Prostate gland (tissue), 2 donors: ENCODE measurements around the gene NSRP1. TPM values are rescaled to one million over a fixed set of nuclear protein-coding genes. Genes with fewer than 3 reads are reported as not detected.

Source experiments
- DNase-seq: peaks from one replicate; pipeline ENCODE4 v3.0.0-alpha.2; 2019; ENCODE audit warnings: low spot score
- H3K27ac ChIP-seq, 2 donors: fragments of 200-600 bp; sonication (generic); 2 replicates each; pipeline ENCODE4 v1.5.1; 2017 to 2019
- H3K27me3 ChIP-seq: fragments of 200-600 bp; sonication (generic); replicated peaks from 2 replicates; pipeline ENCODE4 v1.5.1; 2019; ENCODE audit not compliant: insufficient read depth
- H3K36me3 ChIP-seq, 2 donors: fragments of 200-600 bp; sonication (generic); 1 replicate in 1 of 2; 2 replicates in 1 of 2; pipeline versions ENCODE4 v1.5.1 to v1.8.1; 2017 to 2019
- H3K4me1 ChIP-seq: fragments of 200-600 bp; sonication (generic); replicated peaks from 2 replicates; pipeline ENCODE4 v1.5.1; 2019
- H3K4me3 ChIP-seq, 2 donors: fragments of 200-600 bp; sonication (generic); 2 replicates each; pipeline ENCODE4 v1.5.1; 2017 to 2019
- H3K9me3 ChIP-seq: fragments of 200-600 bp; sonication (generic); 2 replicates; pipeline ENCODE4 v1.5.1; 2017
- CTCF ChIP-seq, 4 experiments: fragments of 200-600 bp in 2 of 4; fragments of 450-650 bp in 2 of 4; sonication (generic) in 2 of 4; IDR thresholded peaks; 1 replicate in 3 of 4; 2 replicates in 1 of 4; pipeline ENCODE4 v1.5.1; 2016 to 2019; ENCODE audit warnings: antibody characterized with exemption in 4 of 4, mild to moderate bottlenecking in 2 of 4, moderate library complexity in 2 of 4
- POLR2A ChIP-seq: fragments of 450-650 bp; IDR thresholded peaks from one replicate; pipeline ENCODE4 v1.6.1; 2016; ENCODE audit warnings: antibody characterized with exemption, mild to moderate bottlenecking
- POLR2AphosphoS5 ChIP-seq: sonication (generic); formaldehyde crosslinking; IDR thresholded peaks from one replicate; pipeline ENCODE4 v1.6.1; 2017; ENCODE audit warnings: antibody characterized with exemption
- WGBS: methylation state at CpG from one replicate; pipeline ENCODE4 v1.1.5; 2018; 5-methylcytosine and 5-hydroxymethylcytosine counted together
- intact Hi-C: fragments of 100-400 bp; cut with DNase I; formaldehyde crosslinking; loops from one replicate; pipeline ENCODE4 v1.14.2; 2022
- total RNA-seq, 2 donors: library from RNA; depleted of rRNA; stranded (reverse); fragments of >200 nt; gene quantifications; one replicate each; pipeline ENCODE4 v1.1.0, GENCODE V29; 2016

The NSRP1 gene
- total RNA-seq, 2 donors from 2014 or later: 21.1 TPM

- no peak for TF ChIP-seq CTCF (IDR thresholded peaks at IDR 0.05)
- TF ChIP-seq POLR2AphosphoS5: no peak
- no peak for TF ChIP-seq POLR2A
- whole genome bisulfite sequencing: 81% methylated on average over 1 of the region's 1 CpG
- Histone ChIP-seq H3K27me3 (no peaks in the 10 kb centered on the region), H3K4me3 (no peak overlapping the region), H3K27ac (no peak overlapping the region), H3K9me3 (no peaks in the 10 kb centered on the region), H3K36me3 (no peaks in the 10 kb centered on the region), H3K4me1 (peaks cover 3% of the 10 kb centered on the region)
- no peak for DNase-seq
- intact Hi-C loops: no loop called here
These were observed 31.8 kb downstream of the NSRP1 start for GRCh38 chr17:30148376-30148775.

- peaks cover 3% of the 10 kb centered on the region for H3K4me1 ChIP-seq
- no peaks in the 10 kb centered on the region for H3K36me3 ChIP-seq
- DNase-seq: no peak
- no peak overlapping the region for H3K27ac ChIP-seq
- H3K4me3 ChIP-seq: no peak overlapping the region
- intact Hi-C loops: no loop called here
- TF ChIP-seq POLR2A (no peak), POLR2AphosphoS5 (no peak), CTCF (IDR thresholded peaks at IDR 0.05) (no peak)
- H3K27me3 ChIP-seq: no peaks in the 10 kb centered on the region
- H3K9me3 ChIP-seq: no peaks in the 10 kb centered on the region
- 98% methylated on average over 4 of the region's 4 CpGs for WGBS
These were observed 34.9 kb downstream of the NSRP1 start for GRCh38 chr17:30151471-30151870.

GRCh38 chr17:30153463-30153862 lies 36.8 kb downstream of the NSRP1 start:
- intact Hi-C loops: no loop called here
- H3K36me3 ChIP-seq: no peaks in the 10 kb centered on the region
- H3K27ac ChIP-seq: no peak overlapping the region
- no peaks in the 10 kb centered on the region for H3K27me3 ChIP-seq
- DNase-seq: no peak
- H3K4me1 ChIP-seq: peaks cover under 1% of the 10 kb centered on the region
- no peak overlapping the region for H3K4me3 ChIP-seq
- H3K9me3 ChIP-seq: no peaks in the 10 kb centered on the region
- no peak for TF ChIP-seq POLR2AphosphoS5
- no peak for TF ChIP-seq CTCF (IDR thresholded peaks at IDR 0.05)
- TF ChIP-seq POLR2A: no peak

- H3K4me3 ChIP-seq: no peak overlapping the region
- H3K27me3 ChIP-seq: no peaks in the 10 kb centered on the region
- no peaks in the 10 kb centered on the region for H3K4me1 ChIP-seq
- no peak overlapping the region for H3K27ac ChIP-seq
- no peak for TF ChIP-seq POLR2A
- no peak for TF ChIP-seq POLR2AphosphoS5
- no peak for TF ChIP-seq CTCF (IDR thresholded peaks at IDR 0.05)
- H3K9me3 ChIP-seq: no peaks in the 10 kb centered on the region
- WGBS: 96% methylated on average over 2 of the region's 2 CpGs
- no peak for DNase-seq
- no peaks in the 10 kb centered on the region for H3K36me3 ChIP-seq
- intact Hi-C loops: no loop called here
These were observed 38.8 kb downstream of the NSRP1 start for GRCh38 chr17:30155389-30155788.

GRCh38 chr17:30158896-30159625 lies 42.4 kb downstream of the NSRP1 start:
- no peaks in the 10 kb centered on the region for H3K27me3 ChIP-seq
- DNase-seq: no peak
- H3K4me3 ChIP-seq: no peak overlapping the region
- no peaks in the 10 kb centered on the region for H3K4me1 ChIP-seq
- intact Hi-C loops: no loop called here
- no peaks in the 10 kb centered on the region for H3K36me3 ChIP-seq
- no peak overlapping the region for H3K27ac ChIP-seq
- no peaks in the 10 kb centered on the region for H3K9me3 ChIP-seq
- 96% methylated on average over 3 of the region's 3 CpGs for WGBS
- TF ChIP-seq POLR2A (no peak), CTCF (IDR thresholded peaks at IDR 0.05) (no peak), POLR2AphosphoS5 (no peak)
